Prostate gland (tissue), 2 donors: Measurements from ENCODE around the gene ZNF143. TPM values are rescaled to one million over a fixed set of nuclear protein-coding genes. Genes with fewer than 3 reads are reported as not detected.
"Not testable (repeated sequence)": the region's sequence is repeated elsewhere in the genome, so short reads cannot be mapped to it uniquely, and the experiment has no call there.

ENCODE experiments used
- DNase-seq: peaks from one replicate; pipeline ENCODE4 v3.0.0-alpha.2; 2019; ENCODE audit warnings: low spot score
- H3K27ac ChIP-seq, 2 donors: fragments of 200-600 bp; sonication (generic); 2 replicates each; pipeline ENCODE4 v1.5.1; 2017 to 2019
- H3K27me3 ChIP-seq: fragments of 200-600 bp; sonication (generic); replicated peaks from 2 replicates; pipeline ENCODE4 v1.5.1; 2019; ENCODE audit not compliant: insufficient read depth
- H3K36me3 ChIP-seq, 2 donors: fragments of 200-600 bp; sonication (generic); 1 replicate in 1 of 2; 2 replicates in 1 of 2; pipeline versions ENCODE4 v1.5.1 to v1.8.1; 2017 to 2019
- H3K4me1 ChIP-seq: fragments of 200-600 bp; sonication (generic); replicated peaks from 2 replicates; pipeline ENCODE4 v1.5.1; 2019
- H3K4me3 ChIP-seq, 2 donors: fragments of 200-600 bp; sonication (generic); 2 replicates each; pipeline ENCODE4 v1.5.1; 2017 to 2019
- H3K9me3 ChIP-seq: fragments of 200-600 bp; sonication (generic); 2 replicates; pipeline ENCODE4 v1.5.1; 2017
- CTCF ChIP-seq, 4 experiments: fragments of 200-600 bp in 2 of 4; fragments of 450-650 bp in 2 of 4; sonication (generic) in 2 of 4; IDR thresholded peaks; 1 replicate in 3 of 4; 2 replicates in 1 of 4; pipeline ENCODE4 v1.5.1; 2016 to 2019; ENCODE audit warnings: antibody characterized with exemption in 4 of 4, mild to moderate bottlenecking in 2 of 4, moderate library complexity in 2 of 4
- POLR2A ChIP-seq: fragments of 450-650 bp; IDR thresholded peaks from one replicate; pipeline ENCODE4 v1.6.1; 2016; ENCODE audit warnings: antibody characterized with exemption, mild to moderate bottlenecking
- POLR2AphosphoS5 ChIP-seq: sonication (generic); formaldehyde crosslinking; IDR thresholded peaks from one replicate; pipeline ENCODE4 v1.6.1; 2017; ENCODE audit warnings: antibody characterized with exemption
- WGBS: methylation state at CpG from one replicate; pipeline ENCODE4 v1.1.5; 2018; 5-methylcytosine and 5-hydroxymethylcytosine counted together
- intact Hi-C: fragments of 100-400 bp; cut with DNase I; formaldehyde crosslinking; loops from one replicate; pipeline ENCODE4 v1.14.2; 2022
- total RNA-seq, 2 donors: library from RNA; depleted of rRNA; stranded (reverse); fragments of >200 nt; gene quantifications; one replicate each; pipeline ENCODE4 v1.1.0, GENCODE V29; 2016

ZNF143 gene
- total RNA-seq, 2 donors from 2014 or later = 15.5 to 41.1 TPM

GRCh38 chr11:9535189-9535781 lies 74.5 kb downstream of the ZNF143 start:
- Histone ChIP-seq H3K36me3 (no peaks in the 10 kb centered on the region), H3K4me1 (peaks cover 6% of the 10 kb centered on the region), H3K4me3 (no peak overlapping the region), H3K27me3 (no peaks in the 10 kb centered on the region), H3K27ac (peak overlapping the region in 1 of 2 donors; percentile 44), H3K9me3 (no peaks in the 10 kb centered on the region)
- TF ChIP-seq CTCF (IDR thresholded peaks at IDR 0.05) = peak in 3 of 4 experiments; percentile 34 to 55 (median 55)
- no peak for TF ChIP-seq POLR2A
- TF ChIP-seq POLR2AphosphoS5 = peak; percentile 64
- WGBS = 61% methylated on average over 6 of the region's 6 CpGs
- intact Hi-C loops = no loop called here
- DNase-seq = peak; percentile 74

- H3K27me3 ChIP-seq = no peaks in the 10 kb centered on the region
- no peak overlapping the region for H3K4me3 ChIP-seq
- H3K27ac ChIP-seq = no peak overlapping the region
- H3K9me3 ChIP-seq = no peaks in the 10 kb centered on the region
- intact Hi-C loops = no loop called here
- no peak for DNase-seq
- 97% methylated on average over 2 of the region's 2 CpGs for WGBS
- H3K36me3 ChIP-seq = no peaks in the 10 kb centered on the region
- H3K4me1 ChIP-seq = no peaks in the 10 kb centered on the region
- TF ChIP-seq POLR2A = no peak
- TF ChIP-seq POLR2AphosphoS5 = no peak
- TF ChIP-seq CTCF (IDR thresholded peaks at IDR 0.05) = no peak
Measured at GRCh38 chr11:9538548-9538947, 77.7 kb downstream of the ZNF143 start.

GRCh38 chr11:9549216-9549615 lies 88.4 kb downstream of the ZNF143 start:
- 89% methylated on average over 5 of the region's 5 CpGs for WGBS
- H3K4me3 ChIP-seq, intact Hi-C loops: not testable (repeated sequence)

DNA sequence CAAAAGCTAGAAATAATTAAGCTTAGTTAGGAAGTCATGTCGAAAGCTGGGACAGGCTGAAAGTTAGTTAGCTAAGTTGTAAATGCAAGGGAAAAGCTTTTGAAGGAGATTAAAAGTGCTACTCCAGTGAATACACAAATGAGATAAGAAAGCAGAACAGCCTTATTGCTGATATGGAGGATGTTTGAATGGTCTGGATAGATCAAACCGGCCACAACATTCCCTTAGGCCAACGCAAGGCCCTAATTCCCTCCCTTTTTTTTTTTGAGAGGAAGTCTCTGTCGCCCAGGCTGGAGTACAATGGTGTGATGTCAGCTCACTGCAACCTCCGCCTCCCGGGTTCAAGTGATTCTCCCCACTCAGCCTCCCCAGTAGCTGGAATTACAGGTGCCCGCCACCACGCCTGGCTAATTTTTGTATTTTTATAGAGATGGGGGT lies 89.4 kb downstream of the ZNF143 start:
- no peaks in the 10 kb centered on the region for H3K27me3 ChIP-seq
- no peak for DNase-seq
- no peaks in the 10 kb centered on the region for H3K9me3 ChIP-seq
- WGBS = 93% methylated on average over 8 of the region's 8 CpGs
- H3K4me1 ChIP-seq = no peaks in the 10 kb centered on the region
- H3K27ac ChIP-seq = no peak overlapping the region
- TF ChIP-seq CTCF (IDR thresholded peaks at IDR 0.05) (no peak), POLR2A (no peak), POLR2AphosphoS5 (no peak)
- no peak overlapping the region for H3K4me3 ChIP-seq
- intact Hi-C loops = no loop called here
- H3K36me3 ChIP-seq = no peaks in the 10 kb centered on the region

More at GRCh38 chr11:9549216-9549615, 88.4 kb downstream of the ZNF143 start:
- not testable (repeated sequence) for H3K9me3 ChIP-seq, H3K27ac ChIP-seq, H3K36me3 ChIP-seq, H3K27me3 ChIP-seq, DNase-seq, H3K4me1 ChIP-seq

GRCh38 chr11:9561279-9561982 lies 100.6 kb downstream of the ZNF143 start:
- WGBS = 100% methylated on average over 2 of the region's 2 CpGs
- no peaks in the 10 kb centered on the region for H3K36me3 ChIP-seq
- intact Hi-C loops = no loop called here
- H3K9me3 ChIP-seq = no peaks in the 10 kb centered on the region
- H3K4me1 ChIP-seq = peaks cover 10% of the 10 kb centered on the region
- TF ChIP-seq POLR2A (no peak), CTCF (IDR thresholded peaks at IDR 0.05) (no peak), POLR2AphosphoS5 (no peak)
- no peak overlapping the region for H3K27ac ChIP-seq
- H3K4me3 ChIP-seq = no peak overlapping the region
- H3K27me3 ChIP-seq = no peaks in the 10 kb centered on the region
- no peak for DNase-seq
